Suprapubic skin (tissue), 4 donors: Measurements from ENCODE around the gene MID2.

Source experiments
- EP300 ChIP-seq: sonication (generic); formaldehyde crosslinking; IDR thresholded peaks from one replicate; pipeline ENCODE4 v1.6.1; 2017; ENCODE audit warnings: antibody characterized with exemption
- POLR2A ChIP-seq, 2 donors: fragments of 450-650 bp; IDR thresholded peaks; one replicate each; pipeline ENCODE4 v1.6.1; 2017; ENCODE audit warnings: antibody characterized with exemption in 2 of 2, mild to moderate bottlenecking in 2 of 2, moderate library complexity in 2 of 2
- POLR2AphosphoS5 ChIP-seq, 3 donors: sonication (generic); formaldehyde crosslinking; IDR thresholded peaks; one replicate each; pipeline ENCODE4 v1.6.1; 2017; ENCODE audit warnings: antibody characterized with exemption in 3 of 3
- TF ChIP-seq, protein P1 (sequence below), 2 donors: fragments of 200-600 bp in 1 of 2; fragments of 450-650 bp in 1 of 2; sonication (generic) in 1 of 2; IDR thresholded peaks; one replicate each; pipeline ENCODE4 v1.5.1; 2016 to 2019; ENCODE audit warnings: antibody characterized with exemption in 2 of 2, mild to moderate bottlenecking in 1 of 2, moderate library complexity in 1 of 2

DNA sequence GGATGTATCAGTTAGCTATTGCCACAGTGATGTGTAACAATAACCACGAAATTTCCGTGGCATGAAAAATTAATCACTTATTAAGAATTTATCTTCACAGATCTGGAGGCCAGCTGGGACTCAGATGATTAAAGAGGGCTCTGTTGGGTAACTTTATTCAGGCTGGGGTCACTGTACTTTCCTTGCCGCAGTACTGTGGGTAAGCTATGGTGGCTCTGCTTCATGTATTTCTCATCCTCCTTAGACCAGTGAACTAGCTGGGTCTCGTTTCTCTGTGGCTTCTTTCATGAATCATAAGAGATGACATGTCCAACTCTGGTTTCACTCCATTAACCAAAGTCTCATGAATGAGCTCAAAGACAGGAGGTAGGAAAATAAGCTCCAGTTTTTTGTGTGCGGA, 143.0 kb downstream of the MID2 start:
- TF ChIP-seq, protein P1, sequence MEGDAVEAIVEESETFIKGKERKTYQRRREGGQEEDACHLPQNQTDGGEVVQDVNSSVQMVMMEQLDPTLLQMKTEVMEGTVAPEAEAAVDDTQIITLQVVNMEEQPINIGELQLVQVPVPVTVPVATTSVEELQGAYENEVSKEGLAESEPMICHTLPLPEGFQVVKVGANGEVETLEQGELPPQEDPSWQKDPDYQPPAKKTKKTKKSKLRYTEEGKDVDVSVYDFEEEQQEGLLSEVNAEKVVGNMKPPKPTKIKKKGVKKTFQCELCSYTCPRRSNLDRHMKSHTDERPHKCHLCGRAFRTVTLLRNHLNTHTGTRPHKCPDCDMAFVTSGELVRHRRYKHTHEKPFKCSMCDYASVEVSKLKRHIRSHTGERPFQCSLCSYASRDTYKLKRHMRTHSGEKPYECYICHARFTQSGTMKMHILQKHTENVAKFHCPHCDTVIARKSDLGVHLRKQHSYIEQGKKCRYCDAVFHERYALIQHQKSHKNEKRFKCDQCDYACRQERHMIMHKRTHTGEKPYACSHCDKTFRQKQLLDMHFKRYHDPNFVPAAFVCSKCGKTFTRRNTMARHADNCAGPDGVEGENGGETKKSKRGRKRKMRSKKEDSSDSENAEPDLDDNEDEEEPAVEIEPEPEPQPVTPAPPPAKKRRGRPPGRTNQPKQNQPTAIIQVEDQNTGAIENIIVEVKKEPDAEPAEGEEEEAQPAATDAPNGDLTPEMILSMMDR (IDR thresholded peaks at IDR 0.05) = no peak
- no peak for TF ChIP-seq EP300
- no peak for TF ChIP-seq POLR2A (IDR thresholded peaks at IDR 0.05)
- TF ChIP-seq POLR2AphosphoS5 (IDR thresholded peaks at IDR 0.05) = no peak
